MM.1S (cell line): ENCODE results near the gene OR2F1.
A peak's percentile ranks its signal among the peaks of the same experiment; 100 is the strongest.

ENCODE experiments used
- DNase-seq: peaks from one replicate; pipeline ENCODE4 v3.0.0-alpha.2; 2015
- H2AFZ ChIP-seq: fragments of 300-600 bp; sonication (generic); 2 replicates; pipeline ENCODE4 v1.6.0; 2016; ENCODE audit warnings: antibody characterized with exemption, low read length
- H3F3A ChIP-seq: fragments of 300-600 bp; sonication (generic); 2 replicates; pipeline ENCODE4 v1.6.1; 2016; ENCODE audit warnings: mild to moderate bottlenecking, antibody characterized with exemption, low read length, moderate library complexity, mixed read lengths; ENCODE audit not compliant: insufficient read depth
- H3K27ac ChIP-seq: fragments of 300-600 bp; sonication (generic); 2 replicates; pipeline ENCODE4 v1.5.1; 2016; ENCODE audit warnings: mild to moderate bottlenecking, low read length
- H3K27me3 ChIP-seq: fragments of 300-600 bp; sonication (generic); replicated peaks from 2 replicates; pipeline ENCODE4 v1.6.0; 2016; ENCODE audit warnings: low read length; ENCODE audit not compliant: insufficient read depth
- H3K36me3 ChIP-seq: fragments of 300-600 bp; sonication (generic); replicated peaks from 2 replicates; pipeline ENCODE4 v1.6.1; 2016; ENCODE audit warnings: mild to moderate bottlenecking, low read length, mixed read lengths; ENCODE audit not compliant: insufficient read depth
- H3K4me1 ChIP-seq: fragments of 300-600 bp; sonication (generic); 2 replicates; pipeline ENCODE4 v1.6.1; 2016; ENCODE audit warnings: low read length, mixed read lengths
- H3K4me2 ChIP-seq: fragments of 300-600 bp; sonication (generic); 2 replicates; pipeline ENCODE4 v1.6.0; 2016; ENCODE audit warnings: low read depth, low read length
- H3K4me3 ChIP-seq: fragments of 300-600 bp; sonication (generic); 2 replicates; pipeline ENCODE4 v1.5.1; 2016; ENCODE audit warnings: low read length, mixed read lengths
- H3K79me2 ChIP-seq: fragments of 300-600 bp; sonication (generic); 2 replicates; pipeline ENCODE4 v1.6.1; 2016; ENCODE audit warnings: mixed run types, low read length, mixed read lengths
- H3K9ac ChIP-seq: fragments of 300-600 bp; sonication (generic); 2 replicates; pipeline ENCODE4 v1.6.1; 2016; ENCODE audit warnings: low read length, mixed read lengths
- H3K9me2 ChIP-seq: fragments of 300-600 bp; sonication (generic); replicated peaks from 2 replicates; pipeline ENCODE4 v1.6.1; 2016; ENCODE audit warnings: mild to moderate bottlenecking, low read length, mixed read lengths; ENCODE audit not compliant: insufficient read depth
- H3K9me3 ChIP-seq: fragments of 300-600 bp; sonication (generic); replicated peaks from 2 replicates; pipeline ENCODE4 v1.6.1; 2016; ENCODE audit warnings: mild to moderate bottlenecking, low read length, mixed read lengths; ENCODE audit not compliant: insufficient read depth
- H4K20me1 ChIP-seq: fragments of 300-600 bp; sonication (generic); 2 replicates; pipeline ENCODE4 v1.6.1; 2016; ENCODE audit warnings: mild to moderate bottlenecking, low read length, moderate library complexity, mixed read lengths; ENCODE audit not compliant: insufficient read depth
- CTCF ChIP-seq: fragments of 300-600 bp; sonication (generic); IDR thresholded peaks from 2 replicates; pipeline ENCODE4 v1.5.1; 2016; ENCODE audit warnings: antibody characterized with exemption, low read length, mixed read lengths
- EZH2 ChIP-seq: fragments of 300-600 bp; sonication (generic); optimal IDR thresholded peaks from 2 replicates; pipeline ENCODE3; 2017; ENCODE audit warnings: low read depth, mild to moderate bottlenecking, antibody characterized with exemption, low read length, mixed read lengths
- EZH2phosphoT487 ChIP-seq: fragments of 300-600 bp; sonication (generic); IDR thresholded peaks from 2 replicates; pipeline ENCODE4 v1.6.1; 2018; ENCODE audit warnings: antibody characterized with exemption, low read length

Gene OR2F1

GRCh38 chr7:143987513-143987912 is 32.9 kb downstream of the OR2F1 start:
- H3K9me3 ChIP-seq, result no peaks in the 10 kb centered on the region
- no peaks in the 10 kb centered on the region for H3K27me3 ChIP-seq
- H3K79me2 ChIP-seq, result no peaks in the 10 kb centered on the region
- DNase-seq, result peak; percentile 44
- H3K9me2 ChIP-seq, result no peaks in the 10 kb centered on the region
- H3K4me1 ChIP-seq, result 0 out of 2 replicates have a peak, but pooled peaks cover 6% of the 10 kb centered on the region
- no peak overlapping the region for H3K4me3 ChIP-seq
- no peaks in the 10 kb centered on the region for H3F3A ChIP-seq
- H3K36me3 ChIP-seq, result no peaks in the 10 kb centered on the region
- H4K20me1 ChIP-seq, result no peaks in the 10 kb centered on the region
- no peak overlapping the region for H3K27ac ChIP-seq
- TF ChIP-seq EZH2phosphoT487, result no peak
- no peak for TF ChIP-seq EZH2
- no peak for TF ChIP-seq CTCF
- H2AFZ ChIP-seq, result peak overlapping the region; percentile 6; the same call in 1 of the 2 replicates
- no peak overlapping the region for H3K9ac ChIP-seq
- peak overlapping the region; percentile 4; the same call in 1 of the 2 replicates for H3K4me2 ChIP-seq

GRCh38 chr7:143988976-143989745 is 34.5 kb downstream of the OR2F1 start:
- no peak for DNase-seq
- Histone ChIP-seq H2AFZ (no peak overlapping the region), H3K27ac (no peak overlapping the region), H3F3A (no peaks in the 10 kb centered on the region), H3K79me2 (no peaks in the 10 kb centered on the region), H3K4me3 (no peak overlapping the region), H3K4me2 (no peak overlapping the region), H3K4me1 (0 out of 2 replicates have a peak, but pooled peaks cover 6% of the 10 kb centered on the region), H3K9me2 (no peaks in the 10 kb centered on the region), H4K20me1 (no peaks in the 10 kb centered on the region), H3K36me3 (no peaks in the 10 kb centered on the region), H3K27me3 (no peaks in the 10 kb centered on the region), H3K9me3 (no peaks in the 10 kb centered on the region), H3K9ac (no peak overlapping the region)
- TF ChIP-seq EZH2phosphoT487 (no peak), EZH2 (no peak), CTCF (no peak)

- Histone ChIP-seq H3K27ac (no peak overlapping the region), H3K9ac (no peak overlapping the region), H3K79me2 (no peaks in the 10 kb centered on the region), H3K9me3 (no peaks in the 10 kb centered on the region), H3K27me3 (no peaks in the 10 kb centered on the region), H4K20me1 (no peaks in the 10 kb centered on the region), H3K4me3 (no peak overlapping the region), H3K9me2 (no peaks in the 10 kb centered on the region), H3F3A (no peaks in the 10 kb centered on the region), H2AFZ (no peak overlapping the region), H3K36me3 (no peaks in the 10 kb centered on the region), H3K4me2 (no peak overlapping the region), H3K4me1 (no peaks in the 10 kb centered on the region)
- no peak for TF ChIP-seq CTCF
- TF ChIP-seq EZH2phosphoT487, result no peak
- TF ChIP-seq EZH2, result no peak
- no peak for DNase-seq
Observed at GRCh38 chr7:143992670-143993069, 38.0 kb downstream of the OR2F1 start.
